Non-pigmented ciliary epithelial cell (primary cell): ENCODE data around the gene NAIF1.
A peak's percentile ranks its signal among the peaks of the same experiment; 100 is the strongest.
"Not testable (repeated sequence)": the region's sequence is repeated elsewhere in the genome, so short reads cannot be mapped to it uniquely, and the experiment has no call there.

Source experiments
- DNase-seq: peaks from one replicate; pipeline ENCODE4 v3.0.0-alpha.2; 2010; ENCODE audit warnings: low read depth

Gene NAIF1

GRCh38 chr9:128059365-128059983 is 7.6 kb downstream of the NAIF1 start:
- no peak for DNase-seq

GRCh38 chr9:128057724-128058409 is 9.3 kb downstream of the NAIF1 start:
- no peak for DNase-seq

GRCh38 chr9:128056887-128057723 is 10.0 kb downstream of the NAIF1 start:
- DNase-seq = no peak

DNA sequence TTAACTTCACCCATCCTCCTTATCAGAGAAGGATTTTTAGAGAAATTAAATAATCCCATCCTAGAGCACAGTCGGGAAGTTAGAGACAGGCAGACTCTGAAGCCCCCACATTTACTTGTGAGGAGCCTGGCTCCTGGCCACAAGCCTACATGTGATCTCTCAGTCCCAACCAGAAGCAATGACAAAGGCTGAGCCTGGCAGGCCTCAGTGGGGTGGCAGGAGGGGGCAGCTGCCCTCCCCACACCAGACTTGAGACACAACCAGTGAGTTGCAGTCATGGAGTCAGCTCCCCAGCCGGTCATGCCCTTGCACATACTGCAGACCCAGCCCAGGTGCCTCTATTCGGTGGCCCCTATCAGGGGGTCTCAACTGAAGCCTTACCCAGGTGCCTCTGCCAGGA is 11.0 kb downstream of the NAIF1 start:
- no peak for DNase-seq

- no peak for DNase-seq
Observed at GRCh38 chr9:128055344-128056040, 11.6 kb downstream of the NAIF1 start.

DNA sequence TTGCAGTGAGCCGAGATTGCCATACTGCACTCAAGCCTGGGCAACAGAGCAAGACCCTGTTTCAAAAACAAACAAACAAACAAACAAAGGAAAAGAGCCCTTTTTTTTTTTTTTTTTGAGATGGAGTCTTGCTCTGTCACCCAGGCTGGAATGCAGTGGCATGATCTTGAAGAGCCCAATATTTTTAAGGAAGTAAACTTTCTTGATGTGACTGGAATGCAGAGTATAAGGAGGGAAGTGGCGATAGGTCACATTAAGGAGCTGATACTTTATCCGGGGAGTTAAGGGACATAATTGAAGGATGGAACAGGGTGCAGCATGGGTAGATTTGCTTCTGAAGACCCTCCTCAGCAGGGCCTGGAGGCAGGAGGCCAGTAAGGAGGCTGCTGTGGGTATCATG is 13.0 kb downstream of the NAIF1 start:
- no peak for DNase-seq

- no peak for DNase-seq
Observed at GRCh38 chr9:128053560-128053959, 13.6 kb downstream of the NAIF1 start.

- DNase-seq = no peak
Observed at GRCh38 chr9:128051932-128052709, 15.0 kb downstream of the NAIF1 start.

GRCh38 chr9:128049843-128050242 is 17.3 kb downstream of the NAIF1 start:
- DNase-seq = no peak

- no peak for DNase-seq
Observed at GRCh38 chr9:128048663-128049062, 18.5 kb downstream of the NAIF1 start.

GRCh38 chr9:128047231-128047630 is 19.9 kb downstream of the NAIF1 start:
- DNase-seq = no peak

DNA sequence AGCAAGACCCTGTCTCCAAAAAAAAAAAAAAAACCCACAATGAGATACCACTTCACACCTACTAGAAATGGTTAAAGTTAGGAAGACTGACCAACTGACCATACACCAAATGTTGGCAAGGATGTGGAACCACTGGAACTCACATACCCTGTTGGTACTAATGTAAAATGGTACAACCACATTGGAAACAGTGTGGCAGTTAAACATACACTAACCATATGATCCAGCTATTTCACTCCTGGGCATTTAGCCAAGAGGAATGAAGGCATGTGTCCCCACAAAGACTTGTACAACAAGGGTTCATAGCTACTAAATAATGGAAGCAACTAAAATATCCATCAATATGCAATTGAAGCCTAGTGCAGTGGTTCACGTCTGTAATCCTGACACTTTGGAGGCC is 21.3 kb downstream of the NAIF1 start:
- DNase-seq = no peak

- not testable (repeated sequence) for DNase-seq
Observed at GRCh38 chr9:128045409-128045808, 21.7 kb downstream of the NAIF1 start.

- DNase-seq = no peak
Observed at GRCh38 chr9:128043467-128043868, 23.7 kb downstream of the NAIF1 start.

GRCh38 chr9:128042043-128042442 is 25.1 kb downstream of the NAIF1 start:
- no peak for DNase-seq

DNA sequence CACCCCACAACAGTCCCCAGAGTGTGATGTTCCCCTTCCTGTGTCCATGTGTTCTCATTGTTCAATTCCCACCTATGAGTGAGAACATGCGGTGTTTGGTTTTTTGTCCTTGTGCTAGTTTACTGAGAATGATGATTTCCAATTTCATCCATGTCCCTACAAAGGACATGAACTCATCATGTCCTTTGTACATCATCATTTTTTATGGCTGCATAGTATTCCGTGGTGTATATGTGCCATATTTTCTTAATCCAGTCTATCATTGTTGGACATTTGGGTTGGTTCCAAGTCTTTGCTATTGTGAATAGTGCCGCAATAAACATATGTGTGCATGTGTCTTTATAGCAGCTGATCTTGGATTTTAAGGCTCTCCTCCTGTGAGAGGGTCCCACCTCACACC is 26.3 kb downstream of the NAIF1 start:
- DNase-seq = not testable (repeated sequence)

DNA sequence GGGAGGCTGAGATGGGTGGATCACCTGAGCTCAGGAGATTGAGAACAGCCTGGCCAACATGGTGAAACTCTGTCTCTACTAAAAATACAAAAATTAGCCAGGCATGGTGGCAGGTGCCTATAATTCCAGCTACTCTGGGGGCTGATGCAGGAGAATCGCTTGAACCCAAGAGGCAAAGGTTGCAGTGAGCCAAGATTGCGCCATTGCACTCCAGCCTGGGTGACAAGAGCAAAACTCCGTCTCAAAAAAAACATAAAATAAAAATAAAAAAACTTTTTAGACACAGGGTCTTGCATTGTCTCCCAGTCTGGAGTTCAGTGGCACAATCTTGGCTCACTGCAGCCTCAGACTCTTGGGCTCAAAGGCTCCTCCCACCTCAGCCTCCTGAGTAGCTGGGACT is 30.6 kb downstream of the NAIF1 start:
- not testable (repeated sequence) for DNase-seq

DNA sequence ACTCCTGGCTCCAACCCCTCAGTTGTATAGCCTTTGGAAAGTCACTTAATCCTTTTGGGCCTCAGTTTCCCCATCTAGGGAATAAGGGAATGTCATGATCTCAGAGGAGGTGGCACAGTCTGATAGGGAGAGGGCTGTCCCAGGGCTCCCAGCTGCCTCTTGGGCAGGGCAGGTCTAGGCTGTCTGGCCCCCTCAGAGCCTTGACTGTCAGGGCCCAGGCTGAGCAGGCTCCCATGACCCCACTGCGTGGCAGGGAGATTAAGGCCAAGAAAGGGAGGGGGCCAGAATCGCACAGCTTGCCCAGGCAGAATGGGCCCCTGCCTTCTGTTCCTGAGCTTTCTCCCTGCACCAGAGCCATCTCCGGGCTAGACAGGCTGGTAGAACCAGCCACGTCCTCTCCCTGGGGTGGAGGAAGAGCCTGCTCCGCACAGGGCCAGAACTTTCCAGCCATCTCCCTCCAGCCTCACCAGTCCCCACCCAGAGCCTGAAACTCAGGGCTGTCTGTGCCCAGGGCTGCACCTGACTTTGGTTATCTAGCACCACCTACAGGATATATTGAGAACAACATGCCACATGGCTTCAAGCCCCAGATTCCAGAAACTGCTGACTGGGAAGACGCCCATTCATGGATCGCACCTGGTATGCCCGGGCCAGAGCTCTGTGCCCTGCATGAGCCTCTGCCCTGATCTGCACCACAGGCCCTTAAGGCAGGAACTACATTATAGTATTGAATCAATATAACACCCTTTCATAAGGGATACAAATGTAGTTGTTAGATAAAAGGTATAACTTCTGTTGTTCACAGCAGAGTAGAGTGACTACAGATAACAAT is 32.1 kb downstream of the NAIF1 start:
- DNase-seq = peak; percentile 35

GRCh38 chr9:128033609-128034008 is 33.5 kb downstream of the NAIF1 start:
- DNase-seq = no peak

GRCh38 chr9:128027705-128028104 is 39.4 kb downstream of the NAIF1 start:
- DNase-seq = no peak
